ENCODE measurements around the gene YBX1. TPM values are rescaled to one million over a fixed set of nuclear protein-coding genes. Genes with fewer than 3 reads are reported as not detected.

YBX1 gene
- total and polyA plus RNA-seq, 2 of the 13 experiments (the other 11 are each of a cell fraction or from before 2014, with no cell fraction given) = 339 to 628 TPM

- TF ChIP-seq AFF4 (CRISPR knock-in tag; IDR thresholded peaks at IDR 0.05) (no peak), SNAPC5 (CRISPR knock-in tag; IDR thresholded peaks at IDR 0.05; ENCODE audit: borderline replicate concordance) (no peak), ZHX2 (IDR thresholded peaks at IDR 0.05; ENCODE audit: low read depth) (peak; percentile 78), ZHX2 (CRISPR knock-in tag; IDR thresholded peaks at IDR 0.05; ENCODE audit: borderline replicate concordance) (no peak), ZBTB2 (CRISPR knock-in tag; IDR thresholded peaks at IDR 0.05; ENCODE audit: low read depth) (0 out of 2 replicates have a peak, but pooled peaks have one; percentile 56), ZNF773 (CRISPR knock-in tag; IDR thresholded peaks at IDR 0.05; ENCODE audit: borderline replicate concordance) (no peak), SRSF9 (IDR thresholded peaks at IDR 0.05; ENCODE audit: borderline replicate concordance, insufficient read depth, low read depth, low read length, poor library complexity, severe bottlenecking) (no peak), MBNL3 (CRISPR knock-in tag; conservative IDR thresholded peaks at IDR 0.05) (no peak), PAWR (CRISPR knock-in tag; IDR thresholded peaks at IDR 0.05; ENCODE audit: borderline replicate concordance) (no peak), ZNF597 (CRISPR knock-in tag; IDR thresholded peaks at IDR 0.05) (no peak), ISL2 (CRISPR knock-in tag; IDR thresholded peaks at IDR 0.05) (peak; percentile 45; the same call in 1 of the 2 replicates), RBFOX2 (IDR thresholded peaks at IDR 0.05; ENCODE audit: low read depth, low read length) (peak; percentile 86), FLYWCH1 (CRISPR knock-in tag; IDR thresholded peaks at IDR 0.05) (no peak), ZNF629 (CRISPR knock-in tag; conservative IDR thresholded peaks at IDR 0.05) (no peak), ZFP1 (CRISPR knock-in tag; IDR thresholded peaks at IDR 0.05) (no peak)
These were observed at the start of gene YBX1 (continued) for GRCh38 chr1:42681741-42682483.

Data from HepG2 (cell line).